HCT116 (cell line): ENCODE data around the gene WDFY2.

Source experiments
- CTCF ChIP-seq, 3 experiments: fragments of 200-600 bp in 1 of 3; sonication (generic) in 1 of 3; IDR thresholded peaks in 2 of 3; conservative IDR thresholded peaks in 1 of 3; 2 replicates each; pipeline ENCODE4 v1.5.1; 2012 to 2017; ENCODE audit warnings: low read depth in 2 of 3, low read length in 2 of 3, antibody characterized with exemption in 1 of 3, borderline replicate concordance in 1 of 3, control low read depth in 1 of 3, mild to moderate bottlenecking in 1 of 3, mixed read lengths in 1 of 3, mixed run types in 1 of 3, moderate library complexity in 1 of 3; ENCODE audit not compliant: insufficient read depth in 1 of 3
- EZH2 ChIP-seq: fragments of 200-600 bp; sonication (generic); IDR thresholded peaks from 2 replicates; pipeline ENCODE4 v1.6.1; 2017; ENCODE audit warnings: antibody characterized with exemption, mixed run types
- EZH2phosphoT487 ChIP-seq: fragments of 200-600 bp; IDR thresholded peaks from 2 replicates; pipeline ENCODE4 v1.6.1; 2018; ENCODE audit warnings: antibody characterized with exemption, borderline replicate concordance
- FOSL1 ChIP-seq: IDR thresholded peaks from 2 replicates; pipeline ENCODE4 v1.6.1; 2012; ENCODE audit warnings: low read depth
- MAX ChIP-seq: IDR thresholded peaks from 2 replicates; pipeline ENCODE4 v1.6.1; 2012
- POLR2A ChIP-seq: IDR thresholded peaks from 2 replicates; pipeline ENCODE4 v1.7.0; 2011; ENCODE audit warnings: borderline replicate concordance; ENCODE audit not compliant: insufficient read depth, insufficient read length; ENCODE audit errors: extremely low read depth
- POLR2AphosphoS5 ChIP-seq: IDR thresholded peaks from 2 replicates; pipeline ENCODE4 v1.6.1; 2011; ENCODE audit warnings: mild to moderate bottlenecking, low read depth, low read length, moderate library complexity
- RAD21 ChIP-seq: IDR thresholded peaks from 2 replicates; pipeline ENCODE4 v1.6.1; 2012; ENCODE audit warnings: low read depth, mild to moderate bottlenecking
- REST ChIP-seq: IDR thresholded peaks from 2 replicates; pipeline ENCODE4 v1.6.1; 2012; ENCODE audit warnings: low read depth
- YY1 ChIP-seq: IDR thresholded peaks from 2 replicates; pipeline ENCODE4 v1.6.1; 2011; ENCODE audit warnings: low read length, low read depth, moderate library complexity, mild to moderate bottlenecking; ENCODE audit not compliant: insufficient replicate concordance; ENCODE audit errors: extremely low read depth
- ZBTB33 ChIP-seq: IDR thresholded peaks from 2 replicates; pipeline ENCODE4 v1.6.1; 2011; ENCODE audit warnings: mild to moderate bottlenecking, low read length, moderate library complexity; ENCODE audit not compliant: insufficient replicate concordance; ENCODE audit errors: extremely low read depth

GRCh38 chr13:51678420-51678819 is 94.2 kb downstream of the WDFY2 start:
- no peak for TF ChIP-seq CTCF (IDR thresholded peaks at IDR 0.05 in 2 of 3, conservative IDR thresholded peaks at IDR 0.05 in 1 of 3; ENCODE audit: borderline replicate concordance in 1 of 3, insufficient read depth in 1 of 3, low read depth in 2 of 3, low read length in 2 of 3)
- no peak for TF ChIP-seq POLR2AphosphoS5
- TF ChIP-seq MAX = no peak
- TF ChIP-seq RAD21 = no peak
- TF ChIP-seq REST = no peak
- TF ChIP-seq FOSL1 = no peak
- no peak for TF ChIP-seq YY1
- TF ChIP-seq EZH2phosphoT487 = no peak
- no peak for TF ChIP-seq EZH2
- TF ChIP-seq POLR2A = no peak
- no peak for TF ChIP-seq ZBTB33
